IMR-90 (cell line): ENCODE measurements around the gene PEX10. TPM values are rescaled to one million over a fixed set of nuclear protein-coding genes. Genes with fewer than 3 reads are reported as not detected.

Source experiments
- ATAC-seq: fragments of 200-7000 bp; cut with Tn5 transposase; 2 replicates; pipeline ENCODE4 v1.9.1; 2020; ENCODE audit warnings: low read depth, mild to moderate bottlenecking, moderate library complexity
- BruUV-seq: library from RNA; stranded (reverse); fragments of 400-500 nt; replicated peaks from 2 replicates; lab custom pipeline; 2021; lab: Mats Ljungman, UMichigan
- CTCF ChIA-PET: fragments of 300-600 bp; formaldehyde crosslinking; extraction: SDS; loops from one replicate; lab custom pipeline; 2021; ENCODE audit warnings: antibody characterized with exemption; lab: Yijun Ruan, JAX
- POLR2A ChIA-PET: fragments of 300-600 bp; sonication (Branson Sonifier 250); formaldehyde crosslinking; loops from one replicate; lab custom pipeline; 2022; ENCODE audit warnings: antibody characterized with exemption; ENCODE audit not compliant: unreplicated experiment; lab: Charles Lee
- DNase-seq: peaks from one replicate; pipeline ENCODE4 v3.0.0; 2013
- H2AFZ ChIP-seq: replicated peaks from 2 replicates; pipeline ENCODE3; 2013; ENCODE audit warnings: low read length, mild to moderate bottlenecking; ENCODE audit not compliant: poor library complexity
- H2AK5ac ChIP-seq: 2 replicates; pipeline ENCODE4 v1.6.1; 2013; ENCODE audit warnings: low read depth, low read length, inconsistent platforms
- H2AK9ac ChIP-seq: replicated peaks from 2 replicates; pipeline ENCODE3; 2013; ENCODE audit warnings: mild to moderate bottlenecking, low read depth, low read length, moderate library complexity; ENCODE audit not compliant: poor library complexity
- H2BK120ac ChIP-seq: 2 replicates; pipeline ENCODE4 v1.6.1; 2013; ENCODE audit warnings: low read depth, low read length, inconsistent platforms
- H2BK15ac ChIP-seq: 3 replicates; pipeline ENCODE4 v1.6.1; 2013; ENCODE audit warnings: low read depth, low read length, inconsistent platforms
- H2BK20ac ChIP-seq: 2 replicates; pipeline ENCODE4 v1.6.1; 2013; ENCODE audit warnings: low read depth, mild to moderate bottlenecking, inconsistent platforms, low read length, moderate library complexity
- H2BK5ac ChIP-seq: 2 replicates; pipeline ENCODE4 v1.6.1; 2013; ENCODE audit warnings: mild to moderate bottlenecking, low read depth, low read length, inconsistent platforms; ENCODE audit not compliant: poor library complexity, severe bottlenecking
- H3K14ac ChIP-seq: replicated peaks from 2 replicates; pipeline ENCODE4 v1.6.1; 2013; ENCODE audit warnings: low read depth, low read length, inconsistent platforms
- H3K18ac ChIP-seq: 2 replicates; pipeline ENCODE4 v1.6.1; 2013; ENCODE audit warnings: low read depth, low read length, control low read depth
- H3K23ac ChIP-seq: 2 replicates; pipeline ENCODE4 v1.6.1; 2013; ENCODE audit warnings: low read depth, low read length, inconsistent platforms
- H3K27ac ChIP-seq: 2 replicates; pipeline ENCODE4 v1.5.1; 2013; ENCODE audit warnings: mild to moderate bottlenecking, control low read depth, low read length; ENCODE audit not compliant: insufficient read depth
- H3K27me3 ChIP-seq: 2 replicates; pipeline ENCODE4 v1.6.1; 2013; ENCODE audit warnings: low read length; ENCODE audit not compliant: control insufficient read depth, insufficient read depth
- H3K36me3 ChIP-seq: 2 replicates; pipeline ENCODE4 v1.6.1; 2013; ENCODE audit warnings: low read length, mixed read lengths; ENCODE audit not compliant: control insufficient read depth, insufficient read depth
- H3K4ac ChIP-seq: 2 replicates; pipeline ENCODE4 v1.6.1; 2013; ENCODE audit warnings: low read depth, low read length, inconsistent platforms
- H3K4me1 ChIP-seq: 2 replicates; pipeline ENCODE4 v1.6.1; 2013; ENCODE audit warnings: low read length, mixed read lengths; ENCODE audit not compliant: control insufficient read depth, insufficient read depth
- H3K4me2 ChIP-seq: 2 replicates; pipeline ENCODE4 v1.6.1; 2013; ENCODE audit warnings: low read depth, mild to moderate bottlenecking, control low read depth, low read length, moderate library complexity
- H3K4me3 ChIP-seq: 2 replicates; pipeline ENCODE4 v1.5.1; 2013; ENCODE audit warnings: low read depth, mild to moderate bottlenecking, control low read depth, low read length, moderate library complexity; ENCODE audit not compliant: insufficient read depth
- H3K56ac ChIP-seq: 2 replicates; pipeline ENCODE4 v1.6.1; 2013; ENCODE audit warnings: low read length, inconsistent platforms; ENCODE audit not compliant: insufficient read depth; ENCODE audit errors: extremely low read depth
- H3K79me1 ChIP-seq, 2 experiments: 2 replicates each; pipeline ENCODE4 v1.6.1; 2013; ENCODE audit warnings: low read length in 2 of 2, inconsistent platforms in 1 of 2, low read depth in 1 of 2
- H3K9ac ChIP-seq: 2 replicates; pipeline ENCODE4 v1.6.1; 2013; ENCODE audit warnings: low read depth, low read length, control low read depth
- H3K9me1 ChIP-seq: 2 replicates; pipeline ENCODE4 v1.6.1; 2013; ENCODE audit warnings: low read length, inconsistent platforms; ENCODE audit not compliant: insufficient read depth
- H3K9me3 ChIP-seq: 2 replicates; pipeline ENCODE4 v1.6.1; 2013; ENCODE audit warnings: low read length; ENCODE audit not compliant: control insufficient read depth, insufficient read depth
- H4K20me1 ChIP-seq: 2 replicates; pipeline ENCODE4 v1.6.1; 2013; ENCODE audit warnings: low read length, inconsistent platforms; ENCODE audit not compliant: insufficient read depth
- H4K5ac ChIP-seq: 2 replicates; pipeline ENCODE4 v1.6.1; 2013; ENCODE audit warnings: mild to moderate bottlenecking, low read depth, low read length, control low read depth
- H4K8ac ChIP-seq, 2 experiments: 2 replicates each; pipeline ENCODE4 v1.6.1; 2013; ENCODE audit warnings: low read depth in 2 of 2, low read length in 2 of 2, control low read depth in 1 of 2, inconsistent platforms in 1 of 2
- H4K91ac ChIP-seq: 2 replicates; pipeline ENCODE4 v1.6.1; 2013; ENCODE audit warnings: low read depth, low read length, inconsistent platforms; ENCODE audit not compliant: insufficient read depth
- BHLHE40 ChIP-seq: fragments of 150-350 bp; IDR thresholded peaks from 2 replicates; pipeline ENCODE4 v1.6.1; 2016; ENCODE audit warnings: mild to moderate bottlenecking, low read depth, low read length
- FOS ChIP-seq: fragments of 150-350 bp; IDR thresholded peaks from 2 replicates; pipeline ENCODE4 v1.6.1; 2016; ENCODE audit warnings: low read depth, low read length
- MXI1 ChIP-seq: IDR thresholded peaks from 2 replicates; pipeline ENCODE4 v1.6.1; 2012; ENCODE audit warnings: low read depth, mild to moderate bottlenecking, low read length, moderate library complexity, borderline replicate concordance
- POLR2A ChIP-seq: IDR thresholded peaks from 2 replicates; pipeline ENCODE4 v1.6.1; 2012; ENCODE audit warnings: mild to moderate bottlenecking, low read depth, low read length
- RAD21 ChIP-seq: IDR thresholded peaks from 2 replicates; pipeline ENCODE4 v1.6.1; 2012; ENCODE audit warnings: low read length, improper control_type of control experiment
- RFX5 ChIP-seq: IDR thresholded peaks from 2 replicates; pipeline ENCODE4 v1.8.0; 2012; ENCODE audit warnings: low read depth, mild to moderate bottlenecking, low read length, moderate library complexity
- WGBS, 2 experiments: methylation state at CpG; one replicate each; pipeline versions ENCODE4 v1.1.5 to v1.1.7; 2013; ENCODE audit warnings: missing lambda C conversion rate in 2 of 2; ENCODE audit not compliant: insufficient read length in 1 of 2; ENCODE audit errors: extremely low coverage in 2 of 2; 5-methylcytosine and 5-hydroxymethylcytosine counted together
- dilution Hi-C: fragments of 300-500 bp; cut with HindIII; formaldehyde crosslinking; loops from one replicate; pipeline ENCODE4 v1.14.3; 2018; ENCODE audit warnings: low sequenced_read_pairs; ENCODE audit not compliant: unreplicated experiment
- in situ Hi-C: fragments of 300-500 bp; cut with MboI; formaldehyde crosslinking; loops from 3 replicates; pipeline ENCODE4 v1.14.3; 2019; ENCODE audit warnings: low sequenced_read_pairs, inconsistent platforms, mixed read lengths
- intact Hi-C: fragments of 100-400 bp; cut with micrococcal nuclease; formaldehyde crosslinking; loops from 2 replicates; pipeline ENCODE4 v1.10.0; 2022
- polyA plus RNA-seq, 3 experiments: library from polyadenylated mRNA; depleted of rRNA; stranded (reverse); fragments of >200 nt; gene quantifications; 2 replicates each; pipeline ENCODE4 v1.2.3, GENCODE V29; 2012; ENCODE audit warnings: low replicate concordance in 1 of 3
- total RNA-seq: library from RNA; depleted of rRNA; stranded (reverse); fragments of >200 nt; gene quantifications from 2 replicates; pipeline ENCODE4 v1.2.3, GENCODE V29; 2012
- TF ChIP-seq, protein P1 (sequence below): fragments of 150-350 bp; IDR thresholded peaks from 2 replicates; pipeline ENCODE4 v1.6.1; 2017; ENCODE audit warnings: mild to moderate bottlenecking, antibody characterized with exemption, low read length, low read depth

PEX10 gene
- total and polyA plus RNA-seq, 2 of the 4 experiments (the other 2 are of a cell fraction) = 16.9 to 19.7 TPM

DNA sequence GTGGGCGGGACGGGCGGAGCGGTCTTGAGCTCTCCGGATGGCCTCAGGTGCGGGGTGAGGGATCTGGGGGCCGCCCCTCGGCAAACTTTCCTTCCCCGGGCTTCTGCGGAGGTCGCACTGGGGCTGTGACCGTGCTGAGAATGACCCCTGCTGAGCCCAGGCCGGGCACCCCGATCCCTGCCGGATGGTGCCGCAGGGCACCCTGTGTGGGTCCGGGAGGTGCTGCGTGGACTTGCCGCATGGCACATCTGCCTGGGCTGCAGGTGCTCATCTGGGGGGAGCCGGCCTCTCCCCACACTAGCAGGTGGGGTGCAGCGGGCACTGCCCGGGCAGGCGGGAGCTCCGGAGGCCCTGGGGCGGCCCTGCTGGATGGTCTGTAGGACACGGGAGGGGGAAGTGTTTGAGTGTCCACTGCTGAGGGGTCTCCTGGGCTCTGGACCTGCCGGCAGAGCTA lies 31.8 kb upstream of the PEX10 start:
- peak overlapping the region; percentile 79 for H2AFZ ChIP-seq
- peaks cover 37% of the 10 kb centered on the region for H3K27me3 ChIP-seq
- H3K18ac ChIP-seq = no peak overlapping the region
- no peak overlapping the region for H3K14ac ChIP-seq
- WGBS, 2 experiments = 16% methylated on average over 17 of the region's 27 CpGs; no CpG with 5 or more reads in 1 of the 2 experiments
- H3K9me1 ChIP-seq = no peaks in the 10 kb centered on the region
- H3K4me2 ChIP-seq = no peak overlapping the region
- ATAC-seq (no peak), DNase-seq (no peak)
- intact Hi-C loops (no loop called here), dilution Hi-C loops (no loop called here), in situ Hi-C loops (loop anchor here (25.0 kb wide), 1 partner anchor 618 kb away; the partner anchor contains the start of gene PRDM16)
- no peak overlapping the region for H2BK15ac ChIP-seq
- no peak overlapping the region for H3K56ac ChIP-seq
- CTCF ChIA-PET = no interaction called here
- BruUV-seq = no TSS peak
- H4K20me1 ChIP-seq = no peaks in the 10 kb centered on the region
- H4K8ac ChIP-seq = no peak overlapping the region
- H3K4ac ChIP-seq = no peak overlapping the region
- H3K9ac ChIP-seq = no peak overlapping the region
- POLR2A ChIA-PET = no interaction called here
- H2BK5ac ChIP-seq = no peak overlapping the region
- no peaks in the 10 kb centered on the region for H3K79me1 ChIP-seq
- no peak overlapping the region; the same call in 1 of the 2 replicates for H3K4me3 ChIP-seq
- no peak for TF ChIP-seq FOS
- no peak for TF ChIP-seq BHLHE40
- no peak for TF ChIP-seq RAD21
- TF ChIP-seq POLR2A = no peak
- no peak for TF ChIP-seq MXI1
- TF ChIP-seq, protein P1, sequence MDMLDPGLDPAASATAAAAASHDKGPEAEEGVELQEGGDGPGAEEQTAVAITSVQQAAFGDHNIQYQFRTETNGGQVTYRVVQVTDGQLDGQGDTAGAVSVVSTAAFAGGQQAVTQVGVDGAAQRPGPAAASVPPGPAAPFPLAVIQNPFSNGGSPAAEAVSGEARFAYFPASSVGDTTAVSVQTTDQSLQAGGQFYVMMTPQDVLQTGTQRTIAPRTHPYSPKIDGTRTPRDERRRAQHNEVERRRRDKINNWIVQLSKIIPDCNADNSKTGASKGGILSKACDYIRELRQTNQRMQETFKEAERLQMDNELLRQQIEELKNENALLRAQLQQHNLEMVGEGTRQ = no peak
- no peak for TF ChIP-seq RFX5
- H2BK20ac ChIP-seq = no peak overlapping the region
- H4K91ac ChIP-seq = no peak overlapping the region
- peak overlapping the region; percentile 72 for H2AK9ac ChIP-seq
- H3K9me3 ChIP-seq = no peaks in the 10 kb centered on the region
- no peaks in the 10 kb centered on the region for H3K36me3 ChIP-seq
- no peak overlapping the region for H3K23ac ChIP-seq
- peaks cover 4% of the 10 kb centered on the region; the same call in 1 of the 2 replicates for H3K4me1 ChIP-seq
- H3K27ac ChIP-seq = no peak overlapping the region
- no peak overlapping the region for H4K5ac ChIP-seq
- H2AK5ac ChIP-seq = no peak overlapping the region
- no peak overlapping the region for H2BK120ac ChIP-seq
